Colonic mucosa (tissue), 4 donors: ENCODE results near the gene ANKRD33B. TPM values are rescaled to one million over a fixed set of nuclear protein-coding genes. Genes with fewer than 3 reads are reported as not detected.
"Not testable (repeated sequence)": the region's sequence is repeated elsewhere in the genome, so short reads cannot be mapped to it uniquely, and the experiment has no call there.

Source experiments
- DNase-seq: peaks from one replicate; pipeline ENCODE4 v3.0.0-alpha.2; 2020
- H3K27ac ChIP-seq: fragments of 200-600 bp; one replicate; pipeline ENCODE4 v1.8.0; 2021
- H3K27me3 ChIP-seq: fragments of 200-600 bp; one replicate; pipeline ENCODE4 v1.8.0; 2021
- H3K36me3 ChIP-seq: fragments of 200-600 bp; one replicate; pipeline ENCODE4 v1.8.0; 2021
- H3K4me1 ChIP-seq: fragments of 200-600 bp; one replicate; pipeline ENCODE4 v1.8.0; 2021; ENCODE audit warnings: mild to moderate bottlenecking
- H3K4me3 ChIP-seq: fragments of 200-600 bp; one replicate; pipeline ENCODE4 v1.8.0; 2021
- H3K9ac ChIP-seq, 2 donors: one replicate each; pipeline ENCODE4 v1.7.0; 2013; ENCODE audit warnings: control low read depth in 2 of 2, low read depth in 2 of 2, low read length in 2 of 2
- H3K9me3 ChIP-seq: fragments of 200-600 bp; one replicate; pipeline ENCODE4 v1.8.0; 2021
- intact Hi-C: fragments of 100-400 bp; cut with DNase I; formaldehyde crosslinking; loops from one replicate; pipeline ENCODE4 v1.14.1; 2022
- total RNA-seq, 2 donors: library from RNA; stranded (reverse); fragmentation: NEBNext Ultra II Directional in 1 of 2; extraction: Animal tissue kit (Norgen Biotek cat#: 25700) in 1 of 2; gene quantifications; one replicate each; pipeline ENCODE4 v1.2.1, GENCODE V29; 2021
- TF ChIP-seq, protein P1 (sequence below): fragments of 200-600 bp; IDR thresholded peaks from one replicate; pipeline ENCODE4 v1.8.0; 2022; ENCODE audit warnings: antibody characterized with exemption, mild to moderate bottlenecking
- donor health status: healthy.
- donor health status: DM: no; HTN: no; CAD: no.
- donor health status: DM: no; HTN: no; CAD: no.

The ANKRD33B gene
- total RNA-seq, 2 donors from 2014 or later = 0.47 to 0.66 TPM

DNA sequence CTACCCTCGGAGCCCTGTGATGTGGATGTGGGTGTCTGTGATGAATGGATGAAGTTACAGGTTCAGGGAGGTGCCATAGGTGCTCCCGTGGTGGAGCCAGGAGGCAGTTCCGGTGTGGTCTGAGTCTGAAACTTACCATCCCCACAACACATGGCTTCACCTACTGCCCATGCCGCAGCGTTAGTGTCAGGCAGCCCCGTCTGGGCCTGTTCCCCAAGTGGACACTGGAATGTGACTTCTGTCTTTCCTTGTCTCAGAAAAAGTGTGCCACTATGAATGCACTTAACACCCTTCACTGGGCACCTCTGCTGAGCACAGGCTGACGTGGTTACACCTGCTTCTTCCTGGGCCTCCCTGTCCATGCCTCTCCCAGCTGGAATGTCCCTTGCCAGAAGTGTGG is 8.6 kb downstream of the ANKRD33B start:
- Histone ChIP-seq H3K36me3 (no peaks in the 10 kb centered on the region), H3K4me3 (no peak overlapping the region), H3K9me3 (no peaks in the 10 kb centered on the region), H3K27ac (no peak overlapping the region), H3K9ac (no peak overlapping the region), H3K4me1 (no peaks in the 10 kb centered on the region), H3K27me3 (no peaks in the 10 kb centered on the region)
- intact Hi-C loops = no loop called here
- no peak for DNase-seq
- TF ChIP-seq, protein P1, sequence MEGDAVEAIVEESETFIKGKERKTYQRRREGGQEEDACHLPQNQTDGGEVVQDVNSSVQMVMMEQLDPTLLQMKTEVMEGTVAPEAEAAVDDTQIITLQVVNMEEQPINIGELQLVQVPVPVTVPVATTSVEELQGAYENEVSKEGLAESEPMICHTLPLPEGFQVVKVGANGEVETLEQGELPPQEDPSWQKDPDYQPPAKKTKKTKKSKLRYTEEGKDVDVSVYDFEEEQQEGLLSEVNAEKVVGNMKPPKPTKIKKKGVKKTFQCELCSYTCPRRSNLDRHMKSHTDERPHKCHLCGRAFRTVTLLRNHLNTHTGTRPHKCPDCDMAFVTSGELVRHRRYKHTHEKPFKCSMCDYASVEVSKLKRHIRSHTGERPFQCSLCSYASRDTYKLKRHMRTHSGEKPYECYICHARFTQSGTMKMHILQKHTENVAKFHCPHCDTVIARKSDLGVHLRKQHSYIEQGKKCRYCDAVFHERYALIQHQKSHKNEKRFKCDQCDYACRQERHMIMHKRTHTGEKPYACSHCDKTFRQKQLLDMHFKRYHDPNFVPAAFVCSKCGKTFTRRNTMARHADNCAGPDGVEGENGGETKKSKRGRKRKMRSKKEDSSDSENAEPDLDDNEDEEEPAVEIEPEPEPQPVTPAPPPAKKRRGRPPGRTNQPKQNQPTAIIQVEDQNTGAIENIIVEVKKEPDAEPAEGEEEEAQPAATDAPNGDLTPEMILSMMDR = no peak

DNA sequence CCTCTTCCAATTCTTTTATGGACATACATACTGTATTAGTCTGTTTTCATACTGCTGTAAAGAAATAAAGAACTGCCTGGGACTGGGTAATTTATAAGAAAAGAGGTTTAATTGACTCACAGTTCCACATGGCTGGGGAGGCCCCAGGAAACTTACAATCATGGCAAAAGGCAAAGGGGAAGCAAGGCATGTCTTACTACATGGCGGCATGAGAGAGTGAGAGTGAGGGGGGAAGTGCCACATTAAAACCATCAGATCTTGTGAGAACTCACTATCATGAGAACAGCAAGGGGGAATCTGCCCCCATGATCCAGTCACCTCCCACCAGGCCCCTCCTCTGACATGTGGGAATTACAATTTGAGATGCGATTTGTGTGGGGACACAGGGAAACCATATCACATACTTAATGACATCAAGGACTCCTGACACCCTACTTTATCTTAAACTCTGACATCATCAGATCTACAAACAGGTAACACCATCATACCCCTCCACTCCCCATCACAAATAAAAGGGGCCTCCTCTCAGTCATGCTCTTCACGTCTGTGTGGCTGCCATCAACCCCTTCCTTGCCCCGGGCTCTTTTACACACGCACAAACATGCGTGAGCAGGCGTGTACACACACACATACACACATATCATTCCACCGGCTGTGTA is 9.7 kb downstream of the ANKRD33B start:
- Histone ChIP-seq H3K27me3 (no peaks in the 10 kb centered on the region), H3K4me1 (no peaks in the 10 kb centered on the region), H3K36me3 (no peaks in the 10 kb centered on the region), H3K9ac (no peak overlapping the region), H3K27ac (no peak overlapping the region), H3K9me3 (no peaks in the 10 kb centered on the region), H3K4me3 (no peak overlapping the region)
- intact Hi-C loops = no loop called here
- TF ChIP-seq, protein P1 = no peak
- DNase-seq = no peak

DNA sequence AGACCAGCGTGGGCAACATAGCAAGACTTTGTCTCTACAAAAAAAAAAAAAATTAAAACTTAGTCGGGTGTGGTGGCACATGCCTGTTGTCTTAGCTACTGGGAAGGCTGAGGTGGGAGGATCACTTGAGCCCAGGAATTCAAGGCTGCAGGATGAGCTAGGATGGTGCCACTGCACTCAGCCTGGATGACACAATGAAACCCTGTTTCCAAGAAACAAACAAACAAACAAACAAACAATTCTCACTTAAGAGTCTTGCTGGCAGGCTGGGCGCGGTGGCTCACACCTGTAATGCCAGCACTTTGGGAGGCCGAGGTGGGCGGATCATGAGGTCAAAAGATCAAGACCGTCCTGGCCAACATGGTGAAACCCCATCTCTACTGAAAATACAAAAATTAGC is 11.0 kb downstream of the ANKRD33B start:
- DNase-seq, H3K4me1 ChIP-seq, H3K27me3 ChIP-seq, H3K36me3 ChIP-seq, H3K9ac ChIP-seq, H3K4me3 ChIP-seq, H3K9me3 ChIP-seq, intact Hi-C loops, H3K27ac ChIP-seq: not testable (repeated sequence)

DNA sequence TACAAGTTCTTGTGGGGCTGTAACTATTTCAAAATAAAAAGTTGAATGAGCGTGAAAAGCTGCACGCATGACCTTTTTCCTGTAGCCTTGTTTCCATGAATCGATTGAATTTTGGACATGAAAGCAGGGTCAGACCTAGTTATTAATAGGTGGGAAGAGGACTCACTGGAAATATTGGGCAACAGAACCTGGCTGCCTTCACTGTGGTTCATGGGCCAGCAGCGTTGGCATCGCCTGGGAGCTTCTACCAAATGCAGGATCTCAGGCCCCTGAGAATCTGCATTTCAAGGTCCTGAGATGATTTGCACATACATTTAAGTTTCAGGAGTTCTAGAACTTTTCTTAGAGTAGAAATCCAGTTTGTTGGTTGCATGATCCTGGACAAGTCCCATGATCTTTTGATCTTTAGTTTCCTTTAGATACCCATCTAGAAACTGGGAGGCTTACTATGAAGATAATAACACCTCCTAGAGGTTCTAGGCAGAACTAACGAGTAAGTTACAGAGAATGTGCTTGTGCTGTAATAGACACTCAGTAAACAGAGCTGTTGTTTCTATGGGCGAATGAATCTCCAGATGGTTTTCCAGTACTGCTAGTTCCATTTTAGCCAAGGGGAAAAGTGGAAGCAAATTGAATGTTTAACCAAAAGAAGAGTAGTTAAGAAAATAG is 12.4 kb downstream of the ANKRD33B start:
- H3K27me3 ChIP-seq = no peaks in the 10 kb centered on the region
- H3K9ac ChIP-seq = no peak overlapping the region
- H3K4me1 ChIP-seq = no peaks in the 10 kb centered on the region
- no peak overlapping the region for H3K4me3 ChIP-seq
- H3K27ac ChIP-seq = no peak overlapping the region
- no peaks in the 10 kb centered on the region for H3K36me3 ChIP-seq
- H3K9me3 ChIP-seq = no peaks in the 10 kb centered on the region
- intact Hi-C loops = no loop called here
- TF ChIP-seq, protein P1 = no peak
- DNase-seq = no peak

DNA sequence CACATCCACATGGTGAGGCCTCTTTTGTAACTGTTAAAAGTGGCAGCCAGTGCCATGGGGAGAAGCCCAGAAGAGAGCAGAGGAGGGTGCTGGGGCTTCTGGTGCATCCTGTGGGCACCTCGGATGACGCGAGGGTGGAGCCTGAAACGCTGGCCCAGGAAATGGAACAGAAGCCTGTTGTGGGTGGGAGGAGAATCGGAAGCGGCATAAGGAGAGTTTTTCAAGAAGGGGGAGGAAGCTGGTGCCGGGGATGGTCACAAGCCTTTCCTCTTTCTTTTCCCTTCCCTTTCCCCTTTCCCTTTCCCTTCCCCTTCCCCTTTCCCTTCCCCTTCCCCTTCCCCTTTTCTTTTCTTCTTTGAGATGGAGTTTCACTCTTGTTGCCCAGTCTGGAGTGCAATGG is 12.9 kb downstream of the ANKRD33B start:
- H3K36me3 ChIP-seq = no peaks in the 10 kb centered on the region
- TF ChIP-seq, protein P1 = no peak
- DNase-seq = no peak
- no peak overlapping the region for H3K27ac ChIP-seq
- no peaks in the 10 kb centered on the region for H3K9me3 ChIP-seq
- H3K9ac ChIP-seq = no peak overlapping the region
- intact Hi-C loops = no loop called here
- no peaks in the 10 kb centered on the region for H3K27me3 ChIP-seq
- no peak overlapping the region for H3K4me3 ChIP-seq
- H3K4me1 ChIP-seq = no peaks in the 10 kb centered on the region
